ENCODE results near the gene GABARAP. TPM values are rescaled to one million over a fixed set of nuclear protein-coding genes. Genes with fewer than 3 reads are reported as not detected.
A peak's percentile ranks its signal among the peaks of the same experiment; 100 is the strongest.

Gene GABARAP
- total RNA-seq, 4 donors from 2014 or later = 172 to 384 (median 197) TPM

GRCh38 chr17:7252176-7253043, 10.2 kb upstream of the GABARAP start, which contains the start of gene ELP5:
Gene ELP5, plus strand, starts transcription at chr17:7252215. Its CDS starts 336 bp downstream, at chr17:7252551.
- Histone ChIP-seq H3K27ac (peak within 1 kb of the TSS; percentile 96 to 100 (median 98)), H3K36me3 (peaks cover under 1 to 41% (median 20%) of the 10 kb centered on the region in 3 donors), H3K9me3 (no peaks in the 10 kb centered on the region), H3K27me3 (no peaks in the 10 kb centered on the region), H3K4me1 (peaks cover 28 to 53% (median 31%) of the 10 kb centered on the region in 3 donors), H3K4me3 (peak within 1 kb of the TSS; percentile 89 to 99 (median 96))
- peak; percentile 76 for DNase-seq
- peak in 4 of 6 experiments; percentile 4 to 25 (median 14) for TF ChIP-seq CTCF (IDR thresholded peaks at IDR 0.05)
- peak in 2 of 4 donors; percentile 42 to 65 for TF ChIP-seq POLR2A (IDR thresholded peaks at IDR 0.05)
- intact Hi-C loops (cut with DNase I) = no loop called here
- WGBS, 2 donors = 4 to 18% methylated on average over 3 to 15 of the region's 55 CpGs

GRCh38 chr17:7251661-7252175, 9.5 kb upstream of the GABARAP start, which contains the start of gene CTDNEP1:
Gene CTDNEP1, minus strand, starts transcription at chr17:7251734. Its CDS starts 438 bp downstream, at chr17:7251296.
- H3K4me3 ChIP-seq = peak within 1 kb of the TSS; percentile 89 to 99 (median 96)
- 1 to 4% methylated on average over 5 to 17 of the region's 41 CpGs for WGBS, 2 donors
- no peaks in the 10 kb centered on the region for H3K27me3 ChIP-seq
- peak; percentile 93 for DNase-seq
- H3K9me3 ChIP-seq = no peaks in the 10 kb centered on the region
- intact Hi-C loops (cut with DNase I) = no loop called here
- peaks cover 3 to 39% (median 18%) of the 10 kb centered on the region in 3 donors for H3K36me3 ChIP-seq
- TF ChIP-seq POLR2A (IDR thresholded peaks at IDR 0.05) (peak in 1 of 4 donors; percentile 73), CTCF (IDR thresholded peaks at IDR 0.05) (no peak)
- H3K4me1 ChIP-seq = peaks cover 28 to 60% (median 34%) of the 10 kb centered on the region in 3 donors
- peak within 1 kb of the TSS; percentile 96 to 100 (median 98) for H3K27ac ChIP-seq

DNA sequence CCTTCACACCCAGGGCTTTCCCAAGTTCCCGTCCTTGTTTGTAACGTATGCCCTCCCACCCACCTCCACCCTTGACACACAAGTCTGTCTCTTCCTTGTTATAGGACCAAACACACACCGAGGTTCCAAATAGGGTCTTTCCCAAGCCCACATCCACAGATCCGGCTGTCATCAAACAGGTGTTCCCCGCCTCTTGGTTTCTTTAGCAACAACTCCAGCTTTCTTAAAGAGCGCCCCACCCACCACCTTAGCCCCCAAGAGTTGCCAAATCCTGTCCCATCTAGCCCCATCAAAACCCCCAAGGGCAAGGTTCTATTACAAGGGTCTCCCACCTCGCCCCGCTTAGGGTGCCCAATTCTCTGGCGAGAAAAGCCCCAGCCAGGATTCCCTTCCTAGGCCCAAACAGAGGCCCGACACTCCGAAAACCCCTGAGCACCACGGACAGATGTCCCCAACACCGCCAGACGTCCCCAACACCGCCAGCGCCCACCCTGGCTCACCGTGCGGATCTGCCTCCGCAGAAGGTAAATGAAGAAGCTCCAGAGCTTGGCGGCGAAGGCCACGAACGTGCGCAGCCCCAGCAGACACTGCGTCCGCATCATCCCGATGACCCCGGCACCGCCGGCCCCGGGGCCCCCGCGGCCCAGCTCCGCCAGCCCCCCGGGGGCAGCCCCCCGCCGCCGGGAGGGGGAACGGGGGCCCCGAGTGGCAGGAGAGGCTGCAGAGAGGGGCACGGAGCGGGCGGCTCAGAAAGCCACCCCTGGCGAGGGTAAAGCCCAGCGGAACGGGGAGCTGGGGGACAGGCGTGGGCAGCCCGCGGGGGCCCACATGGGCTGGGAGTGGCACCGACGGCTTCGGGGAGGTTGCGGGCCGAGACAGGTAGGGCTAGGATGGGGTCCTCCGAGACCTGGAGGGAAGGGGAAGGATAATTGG, 8.7 kb upstream of the GABARAP start:
- Histone ChIP-seq H3K4me3 (peak overlapping the region; percentile 89 to 99 (median 96)), H3K9me3 (no peaks in the 10 kb centered on the region), H3K4me1 (peaks cover 28 to 63% (median 37%) of the 10 kb centered on the region in 3 donors), H3K27me3 (no peaks in the 10 kb centered on the region), H3K27ac (peak overlapping the region; percentile 96 to 100 (median 98)), H3K36me3 (peaks cover 11 to 39% (median 19%) of the 10 kb centered on the region in 3 donors)
- intact Hi-C loops (cut with DNase I) = no loop called here
- DNase-seq = no peak
- no peak for TF ChIP-seq POLR2A (IDR thresholded peaks at IDR 0.05)
- TF ChIP-seq CTCF (IDR thresholded peaks at IDR 0.05) = no peak
- 0% methylated on average over 5 to 12 of the region's 55 CpGs for WGBS, 2 donors

- TF ChIP-seq CTCF (IDR thresholded peaks at IDR 0.05) (no peak), POLR2A (IDR thresholded peaks at IDR 0.05) (no peak)
- intact Hi-C loops (cut with DNase I) = no loop called here
- peak overlapping the region in 3 of 4 donors; percentile 89 to 99 (median 94) for H3K4me3 ChIP-seq
- WGBS, 2 donors = 77 to 82% methylated on average over 6 to 7 of the region's 7 CpGs
- H3K27me3 ChIP-seq = no peaks in the 10 kb centered on the region
- DNase-seq = no peak
- H3K36me3 ChIP-seq = peaks cover 17 to 39% (median 18%) of the 10 kb centered on the region in 3 donors
- no peaks in the 10 kb centered on the region for H3K9me3 ChIP-seq
- peak overlapping the region; percentile 96 to 100 (median 98) for H3K27ac ChIP-seq
- peaks cover 28 to 63% (median 37%) of the 10 kb centered on the region in 3 donors for H3K4me1 ChIP-seq
These were observed 7.6 kb upstream of the GABARAP start for GRCh38 chr17:7249830-7250229.
